Peyer's patch (tissue), 4 donors: ENCODE measurements around the gene AP4E1.

Source experiments
- POLR2A ChIP-seq, 2 donors: fragments of 450-650 bp; IDR thresholded peaks; one replicate each; pipeline ENCODE4 v1.5.1; 2017; ENCODE audit warnings: antibody characterized with exemption in 2 of 2, mild to moderate bottlenecking in 2 of 2, moderate library complexity in 2 of 2
- TF ChIP-seq, protein P1 (sequence below), 6 experiments: fragments of 450-650 bp in 4 of 6; fragments of 200-600 bp in 2 of 6; sonication (generic) in 1 of 6; IDR thresholded peaks; one replicate each; pipeline ENCODE4 v1.5.1; 2017 to 2019; ENCODE audit warnings: antibody characterized with exemption in 6 of 6, mild to moderate bottlenecking in 3 of 6, moderate library complexity in 1 of 6

DNA sequence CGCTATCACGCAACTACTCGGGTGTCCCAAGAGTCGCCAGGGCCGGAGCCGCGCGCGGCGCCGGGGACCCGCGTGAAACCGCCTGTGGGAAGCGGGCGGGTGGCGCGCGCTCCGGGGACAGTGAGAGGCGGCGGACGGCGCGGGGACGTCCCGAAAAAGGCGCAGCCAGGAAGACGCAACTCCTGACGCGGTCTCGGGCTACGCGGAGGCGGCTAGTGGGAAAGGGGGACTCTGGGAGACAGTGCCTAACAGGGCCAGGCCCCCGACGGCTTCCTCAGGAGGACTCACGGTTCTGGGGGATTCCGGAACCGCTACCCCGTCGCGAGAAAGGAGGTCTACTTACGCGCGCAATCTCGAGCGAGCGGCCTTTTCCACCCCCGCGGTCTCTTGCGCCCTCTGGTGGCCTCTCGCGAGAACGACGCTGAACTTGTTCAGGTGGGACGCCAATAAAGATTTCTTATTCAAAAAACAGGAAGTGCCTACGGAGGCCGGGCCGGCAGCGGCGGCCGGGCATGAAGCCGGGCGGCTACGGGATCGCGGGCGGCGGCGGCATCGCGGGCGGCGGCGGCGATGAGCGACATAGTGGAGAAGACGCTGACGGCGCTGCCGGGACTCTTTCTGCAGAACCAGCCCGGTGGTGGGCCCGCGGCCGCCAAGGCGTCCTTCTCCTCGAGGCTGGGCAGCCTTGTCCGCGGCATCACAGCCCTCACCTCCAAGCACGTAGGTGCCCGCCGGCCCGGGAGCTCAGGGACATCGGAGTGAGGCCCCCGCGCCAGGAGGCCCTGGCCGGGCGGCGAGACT lies at the start of gene AP4E1:
- TF ChIP-seq POLR2A (IDR thresholded peaks at IDR 0.05): peak; percentile 64 to 68
- TF ChIP-seq, protein P1, sequence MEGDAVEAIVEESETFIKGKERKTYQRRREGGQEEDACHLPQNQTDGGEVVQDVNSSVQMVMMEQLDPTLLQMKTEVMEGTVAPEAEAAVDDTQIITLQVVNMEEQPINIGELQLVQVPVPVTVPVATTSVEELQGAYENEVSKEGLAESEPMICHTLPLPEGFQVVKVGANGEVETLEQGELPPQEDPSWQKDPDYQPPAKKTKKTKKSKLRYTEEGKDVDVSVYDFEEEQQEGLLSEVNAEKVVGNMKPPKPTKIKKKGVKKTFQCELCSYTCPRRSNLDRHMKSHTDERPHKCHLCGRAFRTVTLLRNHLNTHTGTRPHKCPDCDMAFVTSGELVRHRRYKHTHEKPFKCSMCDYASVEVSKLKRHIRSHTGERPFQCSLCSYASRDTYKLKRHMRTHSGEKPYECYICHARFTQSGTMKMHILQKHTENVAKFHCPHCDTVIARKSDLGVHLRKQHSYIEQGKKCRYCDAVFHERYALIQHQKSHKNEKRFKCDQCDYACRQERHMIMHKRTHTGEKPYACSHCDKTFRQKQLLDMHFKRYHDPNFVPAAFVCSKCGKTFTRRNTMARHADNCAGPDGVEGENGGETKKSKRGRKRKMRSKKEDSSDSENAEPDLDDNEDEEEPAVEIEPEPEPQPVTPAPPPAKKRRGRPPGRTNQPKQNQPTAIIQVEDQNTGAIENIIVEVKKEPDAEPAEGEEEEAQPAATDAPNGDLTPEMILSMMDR (IDR thresholded peaks at IDR 0.05): peak; percentile 97 to 99 (median 98)
